SU-DHL-6 (cell line): ENCODE measurements around the gene TRIOBP.

ENCODE experiments used
- H2AFZ ChIP-seq: fragments of 200-600 bp; sonication (generic); 2 replicates; pipeline ENCODE4 v1.6.1; 2014; ENCODE audit warnings: low read depth, mild to moderate bottlenecking, moderate library complexity, mixed read lengths, antibody characterized with exemption, low read length; ENCODE audit not compliant: severe bottlenecking
- H3F3A ChIP-seq: fragments of 200-600 bp; shearing (Covaris generic); 2 replicates; pipeline ENCODE4 v1.6.0; 2016; ENCODE audit warnings: antibody characterized with exemption, mild to moderate bottlenecking; ENCODE audit not compliant: insufficient read depth
- H3K27ac ChIP-seq: fragments of 200-600 bp; sonication (generic); 2 replicates; pipeline ENCODE4 v1.5.1; 2016; ENCODE audit warnings: low read depth, mild to moderate bottlenecking, low read length, moderate library complexity, mixed read lengths
- H3K27me3 ChIP-seq: fragments of 200-600 bp; sonication (generic), shearing (Covaris generic); 2 replicates; pipeline ENCODE4 v1.6.0; 2014; ENCODE audit warnings: mild to moderate bottlenecking, low read length
- H3K36me3 ChIP-seq: fragments of 200-600 bp; sonication (generic); 2 replicates; pipeline ENCODE4 v1.6.1; 2014; ENCODE audit warnings: mild to moderate bottlenecking, low read length, mixed read lengths
- H3K4me2 ChIP-seq: fragments of 300-600, 200-600 bp; shearing (Covaris generic), sonication (generic); 2 replicates; pipeline ENCODE4 v1.6.0; 2014; ENCODE audit warnings: low read length, low read depth, mild to moderate bottlenecking; ENCODE audit not compliant: poor library complexity, severe bottlenecking
- H3K4me3 ChIP-seq: fragments of 200-600 bp; sonication (generic); 2 replicates; pipeline ENCODE4 v1.5.1; 2014; ENCODE audit warnings: antibody characterized with exemption, low read length, mild to moderate bottlenecking, mixed read lengths; ENCODE audit not compliant: insufficient read depth, poor library complexity, severe bottlenecking
- H3K79me2 ChIP-seq: fragments of 200-600 bp; sonication (generic); 2 replicates; pipeline ENCODE4 v1.6.1; 2014; ENCODE audit warnings: mild to moderate bottlenecking, low read length, moderate library complexity; ENCODE audit not compliant: insufficient read depth
- H3K9ac ChIP-seq: fragments of 200-600 bp; sonication (generic); 2 replicates; pipeline ENCODE4 v1.7.0; 2014; ENCODE audit warnings: mild to moderate bottlenecking, low read length
- H3K9me2 ChIP-seq: fragments of 200-600 bp; sonication (generic); replicated peaks from 2 replicates; pipeline ENCODE4 v1.6.1; 2014; ENCODE audit warnings: low read length; ENCODE audit not compliant: insufficient read depth
- H3K9me3 ChIP-seq: fragments of 200-600 bp; sonication (generic); 2 replicates; pipeline ENCODE4 v1.6.1; 2014; ENCODE audit warnings: low read length, mixed read lengths; ENCODE audit not compliant: insufficient read depth
- H4K20me1 ChIP-seq: fragments of 200-600 bp; sonication (generic); 2 replicates; pipeline ENCODE4 v1.6.1; 2014; ENCODE audit warnings: low read depth, mild to moderate bottlenecking, antibody characterized with exemption, low read length, moderate library complexity, mixed read lengths
- EZH2phosphoT487 ChIP-seq: fragments of 200-600 bp; sonication (generic), shearing (Covaris generic); conservative IDR thresholded peaks from 2 replicates; pipeline ENCODE4 v1.6.1; 2018; ENCODE audit warnings: mild to moderate bottlenecking, antibody characterized with exemption, low read length, moderate library complexity, mixed read lengths
- TF ChIP-seq, protein P1 (sequence below): fragments of 200-600 bp; sonication (generic); IDR thresholded peaks from one replicate; pipeline ENCODE4 v1.5.1; 2017; ENCODE audit warnings: antibody characterized with exemption, mild to moderate bottlenecking, low read length, moderate library complexity; ENCODE audit not compliant: insufficient read depth, poor library complexity, severe bottlenecking

TRIOBP gene

GRCh38 chr22:37757663-37758062 is 60.8 kb downstream of the TRIOBP start:
- Histone ChIP-seq H3K9me2 (no peaks in the 10 kb centered on the region), H2AFZ (no peak overlapping the region), H3K4me2 (no peak overlapping the region), H3K27ac (no peak overlapping the region), H3K27me3 (no peaks in the 10 kb centered on the region), H3K9ac (no peak overlapping the region), H3K4me3 (no peak overlapping the region), H4K20me1 (no peaks in the 10 kb centered on the region), H3K9me3 (no peaks in the 10 kb centered on the region), H3K79me2 (no peaks in the 10 kb centered on the region), H3K36me3 (no peaks in the 10 kb centered on the region; the same call in 1 of the 2 replicates), H3F3A (no peaks in the 10 kb centered on the region)
- no peak for TF ChIP-seq EZH2phosphoT487
- TF ChIP-seq, protein P1, sequence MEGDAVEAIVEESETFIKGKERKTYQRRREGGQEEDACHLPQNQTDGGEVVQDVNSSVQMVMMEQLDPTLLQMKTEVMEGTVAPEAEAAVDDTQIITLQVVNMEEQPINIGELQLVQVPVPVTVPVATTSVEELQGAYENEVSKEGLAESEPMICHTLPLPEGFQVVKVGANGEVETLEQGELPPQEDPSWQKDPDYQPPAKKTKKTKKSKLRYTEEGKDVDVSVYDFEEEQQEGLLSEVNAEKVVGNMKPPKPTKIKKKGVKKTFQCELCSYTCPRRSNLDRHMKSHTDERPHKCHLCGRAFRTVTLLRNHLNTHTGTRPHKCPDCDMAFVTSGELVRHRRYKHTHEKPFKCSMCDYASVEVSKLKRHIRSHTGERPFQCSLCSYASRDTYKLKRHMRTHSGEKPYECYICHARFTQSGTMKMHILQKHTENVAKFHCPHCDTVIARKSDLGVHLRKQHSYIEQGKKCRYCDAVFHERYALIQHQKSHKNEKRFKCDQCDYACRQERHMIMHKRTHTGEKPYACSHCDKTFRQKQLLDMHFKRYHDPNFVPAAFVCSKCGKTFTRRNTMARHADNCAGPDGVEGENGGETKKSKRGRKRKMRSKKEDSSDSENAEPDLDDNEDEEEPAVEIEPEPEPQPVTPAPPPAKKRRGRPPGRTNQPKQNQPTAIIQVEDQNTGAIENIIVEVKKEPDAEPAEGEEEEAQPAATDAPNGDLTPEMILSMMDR: no peak

DNA sequence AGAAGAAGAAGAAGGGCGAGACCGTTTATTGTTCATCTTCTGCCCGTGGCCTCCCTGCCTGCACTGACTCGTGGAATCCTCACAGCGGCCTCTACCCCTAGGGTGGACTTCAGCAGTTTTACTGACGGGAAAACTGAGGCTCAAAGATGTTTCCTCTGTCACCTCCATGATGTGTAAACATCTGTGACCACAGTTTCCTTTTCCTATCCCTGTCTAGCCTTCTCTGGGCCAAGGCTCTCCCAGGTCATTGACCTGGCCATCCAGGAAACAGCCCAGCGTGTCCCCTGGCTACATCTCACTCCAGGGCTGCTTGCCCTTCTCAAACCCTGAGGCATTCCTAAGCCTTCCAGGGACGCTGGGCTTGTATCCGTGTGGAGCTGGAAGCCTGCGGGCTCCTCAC is 61.8 kb downstream of the TRIOBP start:
- Histone ChIP-seq H3K9me2 (no peaks in the 10 kb centered on the region), H3K4me2 (no peak overlapping the region), H3K27me3 (no peaks in the 10 kb centered on the region), H3F3A (no peaks in the 10 kb centered on the region), H3K36me3 (no peaks in the 10 kb centered on the region; the same call in 1 of the 2 replicates), H3K9ac (no peak overlapping the region), H3K79me2 (no peaks in the 10 kb centered on the region), H3K9me3 (no peaks in the 10 kb centered on the region), H3K4me3 (no peak overlapping the region), H3K27ac (no peak overlapping the region), H4K20me1 (no peaks in the 10 kb centered on the region), H2AFZ (no peak overlapping the region)
- TF ChIP-seq, protein P1: no peak
- TF ChIP-seq EZH2phosphoT487: no peak

DNA sequence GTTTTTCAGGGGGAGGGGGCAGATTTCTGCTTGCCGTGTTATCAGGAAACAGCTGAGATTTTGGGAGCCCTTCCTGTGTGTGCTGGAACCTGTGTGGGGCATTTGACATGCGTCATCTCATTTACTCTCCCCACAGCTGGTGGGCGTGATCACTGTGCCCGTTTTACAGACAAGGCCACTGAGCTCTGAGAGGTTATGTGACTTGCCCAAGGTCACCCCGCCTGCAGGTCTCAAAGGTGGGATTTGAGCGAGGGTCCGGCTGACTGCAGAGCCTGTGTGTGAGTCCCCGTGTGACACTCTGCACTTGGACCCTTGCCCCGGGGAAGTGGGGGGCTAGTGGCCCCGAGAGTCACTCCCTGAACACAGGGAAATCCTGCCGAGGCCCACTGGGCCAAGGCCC is 62.4 kb downstream of the TRIOBP start:
- H4K20me1 ChIP-seq: no peaks in the 10 kb centered on the region
- H3K27me3 ChIP-seq: no peaks in the 10 kb centered on the region
- H3K9ac ChIP-seq: no peak overlapping the region
- H3K4me3 ChIP-seq: no peak overlapping the region
- H3K27ac ChIP-seq: no peak overlapping the region
- no peak overlapping the region for H3K4me2 ChIP-seq
- no peaks in the 10 kb centered on the region for H3K9me2 ChIP-seq
- H3K9me3 ChIP-seq: no peaks in the 10 kb centered on the region
- no peaks in the 10 kb centered on the region; the same call in 1 of the 2 replicates for H3K36me3 ChIP-seq
- no peaks in the 10 kb centered on the region for H3F3A ChIP-seq
- no peak for TF ChIP-seq EZH2phosphoT487
- TF ChIP-seq, protein P1: no peak
- H2AFZ ChIP-seq: no peak overlapping the region
- no peaks in the 10 kb centered on the region for H3K79me2 ChIP-seq
